DMS79 treated with DMSO at 0.1 percent for 48 hours (cell line): ENCODE measurements around the gene ZFP36L1.

Experiments used
- DNase-seq: peaks from one replicate; lab custom pipeline; 2025; lab: John Stamatoyannopoulos, UW

ZFP36L1 gene

DNA sequence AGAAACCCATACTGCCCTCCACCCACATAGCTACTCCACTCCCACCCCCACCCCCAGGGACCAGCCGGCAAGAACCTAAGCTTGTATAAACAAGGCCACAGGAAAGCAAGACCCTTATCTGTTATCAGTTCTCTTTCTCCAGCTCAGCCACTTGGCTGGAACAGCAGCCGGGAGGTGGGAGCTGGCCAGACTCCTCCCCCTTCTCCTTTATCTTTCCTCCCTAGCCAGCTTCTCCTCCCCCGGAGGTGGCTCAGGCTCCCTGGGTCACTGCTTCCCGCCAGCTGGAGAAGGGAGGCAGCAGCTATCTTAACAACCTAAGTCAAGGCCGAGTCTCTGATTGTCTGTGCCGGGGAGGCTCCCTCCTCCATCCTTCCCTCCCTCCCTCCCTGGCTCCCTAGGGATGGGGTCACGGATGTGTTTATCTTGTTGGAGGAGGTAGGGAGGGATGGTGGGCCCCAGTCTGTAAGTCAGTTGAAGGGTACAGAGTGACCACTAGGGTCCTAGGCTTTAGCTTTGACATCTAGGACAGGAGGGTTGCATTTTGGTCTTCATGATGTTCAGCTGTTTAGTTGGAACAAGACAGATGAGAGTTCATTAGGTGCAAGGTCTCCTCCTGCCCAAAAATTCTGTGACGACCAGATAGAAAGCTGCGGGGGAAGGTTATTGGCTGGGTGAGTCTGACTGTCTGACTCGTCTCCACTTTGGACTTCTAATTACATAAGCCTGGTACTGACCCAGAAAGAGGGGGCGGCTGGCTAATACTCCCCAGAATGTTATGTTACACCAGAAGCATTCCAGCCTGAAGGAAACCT, 29.7 kb downstream of the ZFP36L1 start:
- DNase-seq, result no peak

DNA sequence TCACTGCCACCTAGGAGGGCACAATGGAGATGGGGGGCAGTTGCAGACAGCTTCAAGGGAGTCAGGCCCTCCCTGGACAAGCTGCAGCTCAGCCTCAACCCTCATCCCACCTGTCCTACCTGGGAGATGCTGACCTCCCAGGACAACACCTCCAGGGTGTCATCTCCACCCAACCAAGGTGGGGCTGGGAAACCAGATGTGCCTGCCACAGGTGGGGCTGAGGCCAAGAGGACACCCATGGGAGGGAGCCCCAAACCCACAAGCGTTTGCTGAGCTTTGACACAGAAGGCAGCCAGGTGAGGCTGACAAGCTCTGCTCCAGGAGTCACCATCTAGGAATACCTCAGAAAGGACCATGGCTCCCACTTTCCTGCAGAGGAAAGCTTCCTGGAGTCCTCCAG, 31.5 kb downstream of the ZFP36L1 start:
- DNase-seq, result no peak

DNA sequence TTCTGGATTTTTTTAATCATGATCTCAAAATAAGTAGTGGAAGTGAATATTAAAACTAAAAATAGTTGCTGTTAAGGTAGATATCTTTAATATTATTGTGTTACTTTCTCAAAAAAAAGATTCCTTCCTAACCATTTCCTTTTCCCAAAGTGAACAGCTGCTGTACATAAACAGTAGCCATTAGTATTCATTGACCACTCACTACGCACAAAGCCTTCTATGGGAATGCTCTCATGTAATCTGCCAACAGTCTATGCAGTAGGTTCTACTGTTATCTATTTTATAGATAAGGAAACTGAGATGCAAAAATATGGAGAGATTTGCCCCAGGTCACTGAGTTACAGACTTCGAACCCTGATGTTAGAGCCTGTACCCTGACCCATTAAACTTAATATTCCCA, 32.1 kb downstream of the ZFP36L1 start:
- no peak for DNase-seq

DNA sequence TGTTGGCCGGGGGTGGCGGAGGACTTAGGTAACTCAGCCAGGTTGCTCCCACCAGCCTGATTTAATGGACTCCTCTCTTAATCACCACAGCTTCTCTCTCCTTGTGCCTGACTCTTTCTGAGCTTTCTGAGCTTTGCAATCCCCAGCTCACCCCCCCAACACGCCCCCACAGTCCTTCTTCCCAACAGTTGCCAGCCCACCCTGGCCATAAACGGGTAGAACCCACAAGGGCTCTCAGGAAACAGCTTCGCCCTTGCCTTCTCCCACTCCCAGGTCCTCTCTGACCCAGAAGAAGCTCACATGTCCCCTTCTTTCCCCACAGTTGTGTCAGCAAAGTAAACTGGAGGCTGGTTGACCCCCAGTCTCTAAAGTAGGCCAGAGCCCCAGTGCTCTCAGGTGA, 32.9 kb downstream of the ZFP36L1 start:
- no peak for DNase-seq

DNA sequence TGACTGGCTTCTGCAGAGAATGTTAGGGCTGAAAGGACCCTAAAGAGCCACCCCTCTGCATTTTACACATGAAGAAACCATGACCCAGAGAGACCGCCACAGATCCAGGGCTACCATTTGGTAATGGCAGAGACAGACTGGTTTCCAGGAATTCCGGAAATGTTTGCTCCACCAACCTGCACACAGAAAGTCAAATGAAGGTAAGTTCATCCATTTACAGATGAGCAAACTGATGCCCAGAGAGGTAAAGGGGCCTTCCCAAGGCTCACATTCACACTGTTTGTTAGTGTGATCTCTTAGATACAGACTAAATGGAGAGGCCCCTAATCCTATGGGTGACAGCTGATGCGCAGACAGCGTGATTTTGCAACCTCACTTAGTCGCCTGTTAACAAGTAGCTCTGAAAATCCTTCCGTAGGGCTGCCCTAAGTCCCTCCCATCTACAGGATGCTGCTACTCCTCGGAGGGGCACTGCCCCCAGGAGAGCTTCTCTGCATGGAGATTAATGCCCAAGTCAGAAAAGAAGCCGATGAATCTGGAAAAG, 33.8 kb downstream of the ZFP36L1 start:
- DNase-seq, result no peak

DNA sequence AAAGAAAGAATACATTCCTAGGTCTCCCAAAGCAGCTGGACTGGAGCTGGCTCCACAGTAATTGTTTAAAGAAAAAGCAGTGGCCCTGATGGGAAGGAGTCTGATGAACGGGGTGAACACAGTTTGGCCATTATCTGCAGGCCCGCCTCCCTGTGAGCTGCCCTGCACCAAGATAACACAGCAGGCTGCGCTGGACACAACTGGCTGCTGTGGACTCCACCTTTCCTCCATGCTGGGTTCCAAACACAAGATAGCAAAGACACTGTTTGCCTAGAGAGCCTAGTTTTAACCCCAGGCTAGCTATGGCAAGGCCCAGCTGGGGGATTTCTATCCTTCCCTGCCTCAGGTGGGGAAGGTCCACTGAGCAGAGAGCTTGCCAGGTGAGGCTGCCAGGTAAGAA, 34.6 kb downstream of the ZFP36L1 start:
- no peak for DNase-seq

DNA sequence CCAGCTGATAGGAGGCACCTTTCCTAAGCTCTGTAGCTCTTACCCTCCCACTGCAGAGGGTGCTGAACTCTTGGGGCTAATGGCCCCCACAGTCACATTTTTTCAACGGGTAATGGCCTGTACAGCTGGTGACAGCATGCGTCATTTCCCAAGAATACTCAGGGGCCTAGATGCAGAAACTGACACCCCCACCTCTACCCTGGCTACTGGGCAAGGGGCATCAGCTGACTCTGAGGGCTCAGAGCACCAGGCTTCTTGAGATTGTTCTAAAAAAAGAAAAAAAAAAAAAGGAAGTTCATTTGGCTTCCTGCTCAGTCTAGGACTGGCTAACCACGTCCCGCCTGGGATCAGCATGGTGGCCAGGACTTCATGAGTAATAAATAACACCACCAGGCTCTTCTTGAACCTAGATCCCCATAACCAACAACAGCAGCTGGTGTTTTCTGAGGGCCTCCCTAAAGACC, 35.2 kb downstream of the ZFP36L1 start:
- no peak for DNase-seq

DNA sequence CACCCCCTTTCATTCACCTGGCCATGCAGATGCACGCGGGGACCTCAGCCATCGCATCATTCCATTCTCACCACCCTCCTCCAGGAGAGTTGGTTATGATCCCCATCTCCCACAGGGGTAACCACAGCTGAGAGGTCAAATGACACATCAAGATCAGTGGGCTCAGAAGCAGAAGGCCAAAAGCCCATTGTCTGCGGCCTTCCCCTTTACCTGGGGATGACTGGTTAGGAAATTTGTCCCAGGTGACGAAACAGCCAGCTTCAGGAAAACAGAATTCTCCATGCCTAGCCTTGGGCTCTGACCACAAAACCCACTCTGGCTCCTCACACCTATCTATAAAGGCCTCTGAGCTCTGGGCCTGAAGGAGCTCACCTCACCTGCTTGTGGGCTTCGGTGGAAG, 36.1 kb downstream of the ZFP36L1 start:
- no peak for DNase-seq

DNA sequence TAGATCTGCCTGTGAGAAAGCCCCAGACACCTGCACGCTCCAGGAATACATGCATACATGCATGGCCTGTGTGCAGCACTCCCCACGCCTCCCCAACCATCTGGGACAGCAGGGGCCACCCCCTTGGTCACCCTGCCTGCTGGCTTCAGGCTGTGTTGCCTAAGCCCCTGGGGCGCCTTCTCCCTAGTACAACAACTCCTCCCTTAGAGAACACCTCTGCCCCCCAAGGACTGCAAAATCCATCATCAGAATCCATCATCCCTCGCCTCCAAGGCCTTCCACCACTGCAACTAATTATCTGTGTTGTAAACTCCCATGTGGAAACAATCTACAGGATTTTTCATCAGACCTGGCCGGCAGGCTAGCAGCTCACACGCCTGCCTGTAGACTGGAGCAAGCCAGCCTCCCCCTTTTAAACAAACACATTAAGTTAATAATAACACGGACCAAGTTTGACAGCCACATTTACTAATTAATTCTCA, 36.8 kb downstream of the ZFP36L1 start:
- DNase-seq, result no peak

DNA sequence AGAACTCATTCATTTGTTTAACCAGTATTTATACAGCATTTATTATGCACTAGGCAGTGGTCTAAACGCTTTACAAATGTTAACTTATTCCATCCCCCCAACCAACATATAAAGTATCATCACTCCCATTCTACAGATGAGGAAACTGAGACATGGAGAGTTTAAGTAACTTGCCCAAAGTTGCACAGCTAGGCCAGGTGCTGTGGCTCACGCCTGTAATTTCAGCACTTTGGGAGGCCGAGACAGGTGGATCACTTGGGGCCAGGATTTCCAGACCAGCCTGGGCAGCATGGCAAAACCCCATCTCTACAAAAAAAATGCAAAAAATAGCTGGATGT, 37.9 kb downstream of the ZFP36L1 start:
- no peak for DNase-seq

DNA sequence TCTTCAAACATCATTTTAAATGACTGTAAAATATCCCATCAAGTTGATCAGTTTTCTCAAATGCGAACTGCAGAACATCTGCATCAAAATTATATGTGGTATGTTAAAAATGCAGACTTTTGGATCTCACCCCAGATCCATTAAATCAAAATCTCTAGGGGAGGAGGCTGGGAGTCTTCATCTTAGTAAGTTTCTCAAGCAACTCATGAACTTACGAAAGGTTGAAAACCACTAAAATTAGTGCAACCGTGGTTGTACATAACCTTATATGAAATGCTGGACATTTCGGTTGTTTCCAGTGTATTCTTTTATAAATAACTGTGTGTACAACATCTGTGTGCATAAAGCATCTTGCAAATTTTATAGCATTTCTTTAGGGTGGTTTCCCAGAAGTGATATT, 39.2 kb downstream of the ZFP36L1 start:
- DNase-seq, result no peak

DNA sequence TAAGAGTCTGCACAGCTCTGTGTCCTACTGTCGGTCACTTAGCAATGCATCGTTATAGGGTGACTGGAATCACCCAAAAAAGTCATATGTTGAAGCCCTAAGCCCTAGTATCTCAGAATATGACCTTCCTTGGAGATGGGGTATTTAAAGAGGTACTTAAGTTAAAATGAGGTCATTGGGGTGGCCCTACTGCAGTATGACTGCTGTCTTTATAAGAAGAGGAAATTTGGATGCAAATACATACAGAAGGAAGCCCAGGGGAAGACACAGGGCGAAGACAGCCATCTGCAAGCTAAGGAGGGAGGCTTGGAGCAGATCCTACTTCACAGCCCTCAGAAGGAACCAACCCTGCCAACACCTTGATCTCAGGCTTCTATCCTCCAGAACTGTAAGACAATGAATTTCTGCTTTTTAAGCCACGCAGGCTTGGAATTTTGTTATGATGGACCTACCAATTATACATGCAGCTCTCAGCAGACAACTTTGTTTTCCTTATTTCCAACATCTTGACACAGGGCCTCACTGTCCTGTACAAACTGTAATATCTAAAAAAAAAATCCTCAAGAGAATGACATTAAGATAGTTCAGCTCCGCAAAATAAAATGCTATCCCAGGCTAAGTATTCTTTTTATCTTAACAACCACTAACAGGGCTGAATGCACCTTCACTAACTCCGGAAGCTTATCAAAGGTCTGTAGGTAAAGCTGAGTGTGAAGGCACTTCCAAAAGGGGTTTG, 40.4 kb downstream of the ZFP36L1 start:
- DNase-seq, result no peak

DNA sequence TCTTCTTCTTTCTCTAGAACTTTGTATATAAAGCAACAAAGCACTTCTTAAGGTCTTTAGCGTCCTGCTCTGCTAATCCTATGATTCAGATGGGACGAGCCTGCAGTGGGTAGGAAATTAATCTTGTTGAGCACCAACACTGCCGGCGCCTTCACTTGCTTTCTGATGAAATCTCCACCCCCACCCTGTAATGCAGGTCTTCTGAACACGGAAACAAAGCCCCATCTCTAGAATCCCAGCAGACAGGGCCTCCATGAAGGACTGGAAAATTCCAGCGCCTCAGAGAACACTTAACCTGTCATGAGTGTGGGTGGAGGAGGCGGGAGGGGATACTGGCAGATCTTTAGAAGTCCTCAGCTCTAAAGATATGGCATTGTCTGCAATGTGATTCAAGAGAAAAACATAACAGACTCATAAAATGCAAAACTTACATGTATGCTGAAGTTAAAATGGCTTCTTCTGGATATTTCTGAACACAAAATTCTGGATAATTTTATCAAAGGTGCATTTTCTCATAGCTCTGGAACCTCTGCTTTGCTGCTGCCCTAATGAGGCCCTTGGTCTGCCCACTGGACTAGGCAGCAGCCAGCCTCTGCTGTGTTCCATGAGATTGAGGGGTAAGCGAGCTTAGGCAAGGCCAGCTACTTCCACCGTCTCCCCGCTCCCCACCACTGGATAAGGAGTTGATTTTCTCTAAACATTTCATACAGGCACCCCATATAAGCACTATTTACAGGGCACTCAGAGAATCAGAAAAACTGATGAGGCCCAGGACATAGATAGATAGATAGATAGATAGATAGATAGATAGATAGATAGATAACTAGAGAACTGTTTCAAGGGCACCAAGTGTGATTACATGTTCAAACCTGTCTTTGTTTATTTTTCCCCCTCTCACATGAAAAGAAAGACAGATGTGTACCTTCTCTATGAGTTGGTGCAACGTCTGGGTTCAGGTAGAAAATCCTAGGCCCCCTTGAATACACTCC, 43.1 kb downstream of the ZFP36L1 start:
- no peak for DNase-seq

DNA sequence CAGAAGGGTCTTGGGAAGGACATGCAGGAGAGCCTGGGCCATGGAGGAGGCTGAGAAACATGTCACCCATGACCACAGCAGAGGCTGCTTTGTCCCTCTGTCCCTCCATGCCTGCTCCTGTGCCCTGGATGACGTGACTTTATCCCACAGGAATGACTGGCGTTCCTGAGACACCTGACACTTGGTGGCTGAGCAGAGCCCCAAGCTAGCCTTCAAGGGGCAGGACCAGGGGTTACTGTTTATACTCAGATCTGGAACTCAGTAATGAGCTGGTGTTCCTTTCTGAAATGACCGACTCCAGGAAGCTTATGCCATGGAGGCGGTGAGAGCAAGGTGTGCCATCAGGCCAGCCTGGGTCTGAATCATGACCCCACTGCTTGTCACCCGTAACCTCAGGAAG, 44.2 kb downstream of the ZFP36L1 start:
- DNase-seq, result no peak

DNA sequence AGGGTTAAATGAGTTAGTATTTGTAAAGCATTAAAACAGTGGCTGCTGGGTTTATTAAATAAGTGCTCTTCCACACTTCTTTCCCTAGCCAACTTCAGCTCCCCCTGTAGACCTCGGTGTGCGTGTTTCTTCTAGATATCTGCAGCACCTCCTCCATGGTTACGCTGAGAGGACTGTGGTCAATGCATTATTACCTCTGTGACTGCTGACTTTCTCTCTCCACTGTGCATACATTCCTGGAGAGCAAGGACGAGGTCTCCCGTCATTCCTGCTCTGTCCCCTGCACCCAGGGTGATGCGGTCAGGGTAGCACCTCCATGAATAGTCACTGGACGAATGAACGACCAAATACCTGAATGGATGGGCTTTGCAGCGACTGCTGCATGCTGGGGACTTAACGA, 44.6 kb downstream of the ZFP36L1 start:
- no peak for DNase-seq

DNA sequence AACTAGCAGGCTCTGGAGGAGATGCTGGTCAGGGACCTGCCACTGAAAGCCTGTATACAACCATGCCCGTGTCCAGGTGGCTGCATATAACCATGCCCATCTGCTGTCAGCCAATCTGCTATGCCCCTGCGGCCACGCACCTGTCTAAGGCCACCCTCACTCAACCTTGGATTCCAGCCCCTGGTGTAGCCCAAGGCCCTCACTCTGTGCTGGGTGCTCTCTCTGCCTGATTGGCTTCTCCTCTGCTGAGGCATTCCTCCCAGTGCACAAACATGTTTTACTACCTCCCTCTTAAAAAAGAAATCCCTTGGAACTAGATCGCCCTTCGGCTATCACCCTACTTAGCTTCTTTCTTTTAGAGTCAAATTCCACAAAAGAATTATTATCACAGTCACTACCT, 45.5 kb downstream of the ZFP36L1 start:
- no peak for DNase-seq

DNA sequence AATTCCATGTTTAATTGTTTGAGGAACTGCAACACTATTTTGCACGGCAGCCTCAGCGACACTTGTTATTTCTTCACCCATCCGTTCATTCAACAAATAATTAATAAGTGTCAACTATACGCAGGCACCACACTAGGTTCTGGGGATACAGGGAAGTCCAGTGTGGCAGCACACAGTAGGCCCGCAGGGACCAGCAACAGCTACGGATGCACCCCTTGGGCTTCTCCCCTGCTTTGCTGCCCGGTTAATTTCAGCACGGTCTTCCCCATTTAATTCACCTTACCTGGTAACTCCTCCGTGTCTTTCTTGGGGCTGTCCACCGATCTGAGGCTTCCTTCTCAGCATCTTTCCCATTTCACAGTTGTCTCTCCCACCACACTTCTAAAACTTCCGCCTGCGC, 48.3 kb downstream of the ZFP36L1 start:
- no peak for DNase-seq

DNA sequence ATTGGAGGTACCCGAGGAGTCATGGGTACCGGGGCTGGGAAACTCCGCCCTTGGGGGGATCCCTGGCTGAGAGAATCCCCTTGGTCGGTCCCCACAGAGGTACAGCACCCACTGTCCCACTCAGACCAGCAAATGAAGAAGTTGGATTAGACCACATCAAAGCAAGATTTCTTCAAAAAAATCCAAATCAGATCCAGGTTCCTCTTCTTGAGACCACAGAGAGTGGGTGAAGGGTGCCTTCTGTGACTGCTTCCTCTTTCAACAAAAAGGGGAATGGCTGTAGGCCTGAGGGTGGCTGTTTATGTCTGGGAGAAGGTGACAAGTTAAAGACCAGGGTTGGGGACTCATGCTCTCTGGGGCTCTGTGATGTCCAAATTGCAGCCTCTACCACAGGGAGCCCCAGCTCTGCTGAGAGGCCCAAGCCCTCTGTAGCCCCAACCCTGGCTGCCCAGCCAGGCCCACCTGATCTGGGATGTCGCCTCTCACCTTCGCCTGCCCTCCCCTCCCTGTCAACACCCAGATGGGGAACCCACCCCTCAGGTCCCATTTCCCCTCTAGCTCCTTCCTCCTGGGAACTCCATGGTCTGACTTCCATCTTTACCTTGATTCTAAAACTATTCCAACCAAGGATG, 50.9 kb downstream of the ZFP36L1 start:
- no peak for DNase-seq

DNA sequence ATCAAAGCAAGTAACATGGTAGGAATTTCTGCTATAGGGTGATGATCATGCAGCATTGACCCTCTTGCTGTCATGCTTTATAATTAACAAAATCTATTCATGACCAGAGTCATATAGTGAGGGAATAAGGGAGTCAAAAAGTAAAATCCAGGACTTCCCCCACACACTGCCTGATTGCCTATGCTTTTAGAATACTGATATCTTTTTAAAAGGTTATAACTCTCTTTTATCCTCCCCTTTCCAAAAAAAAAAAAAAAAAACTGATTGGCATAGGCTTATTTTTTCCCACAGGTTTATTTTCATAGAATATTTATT, 51.4 kb downstream of the ZFP36L1 start:
- no peak for DNase-seq

DNA sequence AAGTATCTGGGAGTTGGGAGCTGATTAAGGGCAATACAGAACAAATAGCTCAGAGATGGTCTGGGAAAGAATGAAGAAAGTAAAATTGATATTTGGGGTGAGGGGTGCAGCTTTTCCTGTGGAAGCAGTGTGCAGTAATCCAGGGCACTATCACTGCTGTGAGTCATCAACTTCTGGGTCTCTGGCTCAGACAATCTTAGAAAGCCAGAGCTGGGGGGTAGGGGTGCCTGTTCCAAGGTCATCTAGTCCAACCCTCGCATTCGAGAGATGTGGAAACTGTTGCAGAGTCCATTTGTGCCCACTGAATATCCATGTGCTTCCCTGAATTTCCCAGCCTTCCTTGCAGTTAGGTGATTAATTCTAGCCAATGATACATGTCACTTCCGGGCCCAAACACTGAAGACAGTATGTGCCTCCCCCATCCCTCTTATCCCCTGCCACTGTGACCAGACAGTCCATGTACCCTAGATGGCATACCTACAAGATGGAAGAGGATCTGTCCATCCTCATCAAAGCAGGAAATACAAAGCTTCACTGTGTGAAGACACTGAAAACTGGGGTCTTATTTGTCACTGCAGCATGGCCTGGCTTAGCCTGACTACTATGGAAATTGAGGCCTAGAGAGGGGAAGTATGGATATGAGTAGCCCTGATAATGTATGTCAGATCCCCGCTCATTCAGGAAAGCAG, 51.9 kb downstream of the ZFP36L1 start:
- DNase-seq, result no peak

DNA sequence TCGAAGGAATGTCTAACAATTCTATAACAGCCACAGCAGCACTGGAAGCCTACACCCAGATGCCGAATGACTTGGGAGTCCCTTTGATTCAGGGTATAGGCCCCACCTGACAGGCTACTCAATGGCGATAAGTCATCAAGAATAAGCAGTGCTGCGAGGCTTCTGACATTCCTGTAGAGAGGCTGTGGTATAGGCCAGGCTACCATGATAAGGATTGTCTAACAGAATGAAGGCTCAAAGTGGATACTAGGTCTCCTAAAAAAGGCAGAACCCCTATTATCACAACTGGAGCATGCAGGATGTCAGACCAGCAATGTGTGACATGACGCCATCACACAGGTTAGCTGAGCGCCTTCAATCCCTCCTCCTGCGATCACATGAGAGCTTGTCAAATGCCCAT, 53.2 kb downstream of the ZFP36L1 start:
- DNase-seq, result no peak
